NCI-H1436 treated with DMSO at 0.1 percent for 48 hours (cell line): ENCODE data around the gene ZFTA.

Source experiments
- DNase-seq: peaks from one replicate; lab custom pipeline; 2025; lab: John Stamatoyannopoulos, UW

The ZFTA gene

GRCh38 chr11:63749624-63750023 is 19.0 kb downstream of the ZFTA start:
- DNase-seq, result no peak

GRCh38 chr11:63747011-63747410 is 21.6 kb downstream of the ZFTA start:
- DNase-seq, result no peak

- DNase-seq, result no peak
These were observed 23.0 kb downstream of the ZFTA start for GRCh38 chr11:63745304-63746170.

- peak; percentile 19 for DNase-seq
These were observed 29.7 kb downstream of the ZFTA start for GRCh38 chr11:63738720-63739360.

GRCh38 chr11:63737718-63738117 is 30.9 kb downstream of the ZFTA start:
- no peak for DNase-seq

GRCh38 chr11:63736864-63737263 is 31.7 kb downstream of the ZFTA start:
- DNase-seq, result no peak

GRCh38 chr11:63729326-63729725 is 39.2 kb downstream of the ZFTA start:
- DNase-seq, result no peak

GRCh38 chr11:63720611-63721010 is 48.0 kb downstream of the ZFTA start:
- DNase-seq, result no peak

- no peak for DNase-seq
These were observed 48.6 kb downstream of the ZFTA start for GRCh38 chr11:63719987-63720386.

GRCh38 chr11:63719001-63719400 is 49.6 kb downstream of the ZFTA start:
- no peak for DNase-seq
